Retina (tissue), 1 donor: ENCODE results near the gene MYL2.
A peak's percentile ranks its signal among the peaks of the same experiment; 100 is the strongest.
"Not testable (repeated sequence)": the region's sequence is repeated elsewhere in the genome, so short reads cannot be mapped to it uniquely, and the experiment has no call there.

Source experiments
- DNase-seq: peaks from one replicate; pipeline ENCODE4 v3.0.0-alpha.2; 2016

The MYL2 gene, protein sequence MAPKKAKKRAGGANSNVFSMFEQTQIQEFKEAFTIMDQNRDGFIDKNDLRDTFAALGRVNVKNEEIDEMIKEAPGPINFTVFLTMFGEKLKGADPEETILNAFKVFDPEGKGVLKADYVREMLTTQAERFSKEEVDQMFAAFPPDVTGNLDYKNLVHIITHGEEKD

DNA sequence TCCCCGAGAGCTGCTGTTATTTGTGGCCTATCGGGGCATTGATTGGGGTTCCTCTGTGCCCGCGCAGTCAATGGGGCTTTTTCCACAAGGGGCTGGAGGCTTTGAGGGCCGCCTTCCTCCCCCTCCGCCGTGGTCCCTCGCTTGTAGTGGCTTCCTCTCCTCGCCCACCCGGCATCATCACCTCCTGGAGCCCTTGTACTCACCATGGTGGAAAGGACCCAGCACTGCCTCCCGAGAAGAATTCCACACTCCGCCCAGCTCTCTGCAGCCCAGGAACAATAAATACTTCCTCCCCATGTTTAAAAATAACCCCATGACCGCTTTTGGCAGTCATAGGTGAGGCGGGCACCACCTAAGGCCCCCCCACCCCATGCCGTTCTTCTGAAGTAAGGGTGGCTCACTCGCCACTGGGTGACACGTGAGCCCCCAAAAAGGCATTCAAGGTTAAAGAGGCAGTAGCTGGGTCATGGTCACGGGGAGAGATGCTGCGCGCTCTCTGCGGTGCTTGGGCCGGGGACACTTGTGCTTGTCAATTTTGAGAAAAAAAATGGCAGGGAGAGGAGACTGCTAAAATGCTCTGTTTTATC lies at the start of gene MYL2:
MYL2 (minus strand) TSS at position 256 of the 587 bp plus-strand sequence; CDS start at position 206, 50 bp downstream.
- DNase-seq: no peak

DNA sequence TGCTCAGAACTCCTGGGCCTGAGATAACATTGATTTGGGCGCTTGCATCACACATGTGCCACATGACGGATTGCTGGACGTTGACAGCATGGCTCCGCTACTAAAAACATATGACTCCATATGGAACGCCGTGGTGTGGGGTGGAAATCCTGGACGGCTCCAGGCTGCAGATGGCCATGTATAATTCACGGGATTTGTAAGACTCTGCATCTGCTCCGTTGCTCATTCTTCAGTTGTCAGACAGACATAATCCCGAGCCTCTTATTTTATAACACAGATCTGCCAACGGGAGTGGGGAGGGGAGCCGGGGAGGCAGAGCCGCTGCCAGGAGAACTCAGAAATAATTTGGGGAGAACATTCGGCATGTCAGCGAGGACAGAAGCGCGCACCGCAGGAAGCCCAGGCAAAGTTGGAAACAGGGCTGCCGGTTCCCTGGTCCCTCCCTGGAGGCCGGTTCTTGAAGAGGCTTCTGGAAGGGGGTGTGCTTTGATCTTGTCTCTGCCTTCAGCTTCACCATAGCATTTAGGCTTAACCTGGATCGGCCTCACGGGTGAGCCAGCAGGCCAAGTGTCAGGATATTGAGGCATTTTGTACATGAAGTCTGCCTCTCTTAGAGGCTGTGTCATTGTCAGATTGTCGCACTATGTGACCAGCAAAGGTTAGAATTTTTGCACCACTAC lies 45.8 kb upstream of the MYL2 start:
- peak; percentile 55 for DNase-seq

DNA sequence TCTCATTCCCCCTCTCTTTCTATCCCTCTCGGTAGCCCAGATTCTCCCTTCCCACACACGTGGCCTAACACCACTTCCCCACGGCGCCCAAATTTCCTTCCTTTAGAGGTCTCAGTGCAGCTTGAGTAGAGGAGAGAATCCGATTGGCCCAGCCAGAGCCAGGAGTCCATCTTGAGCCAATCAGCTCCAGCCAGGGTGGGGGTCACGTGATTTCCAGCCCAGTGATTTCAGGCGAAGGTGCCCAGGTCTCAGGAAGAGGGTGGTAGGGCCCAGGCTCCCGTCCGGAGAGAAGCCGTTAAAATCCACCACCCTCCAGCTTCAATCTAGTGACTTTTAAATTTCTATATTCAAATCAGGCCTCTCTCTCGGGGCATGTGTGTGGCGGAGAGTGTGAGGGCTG lies 45.2 kb upstream of the MYL2 start:
- no peak for DNase-seq

DNA sequence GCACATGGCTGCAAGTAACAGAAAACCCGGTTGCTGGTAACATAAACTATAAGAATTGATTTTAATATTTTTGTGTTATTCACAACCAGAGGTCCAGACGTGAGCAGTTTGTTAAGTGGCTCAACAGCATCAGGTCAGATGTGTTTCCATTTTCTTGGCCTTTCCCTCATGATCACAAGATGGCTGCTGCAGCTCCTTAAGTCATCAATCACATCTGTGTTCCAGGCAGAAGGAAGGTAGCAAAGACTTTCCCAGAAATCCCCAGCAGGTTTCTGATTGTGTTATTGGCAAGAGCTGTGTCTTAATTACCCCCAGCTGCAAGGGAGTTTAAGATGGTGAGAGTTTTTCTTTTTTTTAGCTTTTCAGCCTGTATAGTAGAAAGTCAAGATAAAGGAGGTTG lies 40.4 kb upstream of the MYL2 start:
- DNase-seq: no peak

DNA sequence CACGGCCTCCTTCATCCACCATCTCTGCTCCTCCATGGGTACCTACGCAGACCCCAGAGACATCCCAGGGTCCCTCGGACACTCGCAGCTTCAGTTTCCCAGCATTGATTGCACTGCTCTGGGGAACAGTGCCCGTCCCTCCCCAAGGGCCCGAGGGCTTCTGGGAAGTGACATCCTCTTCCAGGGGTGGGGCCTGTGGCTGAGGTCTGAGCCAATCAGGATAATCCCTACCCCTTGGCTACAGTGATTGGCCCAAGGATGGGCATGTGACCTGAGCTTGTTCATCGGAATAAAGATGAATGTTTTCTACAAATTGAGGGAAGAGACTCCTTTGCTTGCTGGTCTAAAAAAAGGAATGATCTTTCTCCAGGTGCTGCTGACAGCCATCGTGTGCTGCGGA lies 37.3 kb upstream of the MYL2 start:
- no peak for DNase-seq

DNA sequence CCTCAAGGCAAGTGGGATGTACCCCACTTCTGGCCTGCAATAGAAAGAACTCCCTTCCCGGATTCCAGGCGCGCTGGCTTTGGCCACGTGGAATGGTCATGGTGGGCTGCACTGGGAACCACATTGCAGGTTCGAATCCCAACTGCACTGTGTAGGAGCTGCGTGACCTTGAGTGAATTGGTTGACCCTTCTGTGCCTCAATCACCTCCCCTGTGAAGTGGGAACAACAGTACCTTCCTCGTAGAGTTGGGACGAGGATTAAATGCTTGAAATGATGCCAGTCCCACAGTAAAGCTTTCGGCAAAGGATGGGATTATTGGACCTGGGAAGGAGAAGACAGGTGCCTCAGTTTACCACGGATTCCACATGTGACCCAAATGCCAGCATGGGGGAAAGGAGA lies 36.8 kb upstream of the MYL2 start:
- DNase-seq: no peak

DNA sequence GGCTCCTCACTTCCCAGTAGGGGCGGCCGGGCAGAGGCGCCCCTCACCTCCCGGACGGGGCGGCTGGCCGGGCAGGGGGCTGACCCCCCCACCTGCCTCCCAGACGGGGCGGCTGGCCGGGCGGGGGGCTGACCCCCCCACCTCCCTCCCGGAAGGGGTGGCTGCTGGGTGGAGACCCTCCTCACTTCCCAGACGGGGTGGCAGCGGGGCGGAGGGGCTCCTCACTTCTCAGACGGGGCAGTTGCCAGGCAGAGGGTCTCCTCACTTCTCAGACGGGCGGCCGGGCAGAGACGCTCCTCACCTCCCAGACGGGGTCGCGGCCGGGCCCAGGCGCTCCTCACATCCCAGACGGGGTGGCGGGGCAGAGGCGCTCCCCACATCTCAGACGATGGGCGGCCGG lies 30.5 kb upstream of the MYL2 start:
- DNase-seq: not testable (repeated sequence)

DNA sequence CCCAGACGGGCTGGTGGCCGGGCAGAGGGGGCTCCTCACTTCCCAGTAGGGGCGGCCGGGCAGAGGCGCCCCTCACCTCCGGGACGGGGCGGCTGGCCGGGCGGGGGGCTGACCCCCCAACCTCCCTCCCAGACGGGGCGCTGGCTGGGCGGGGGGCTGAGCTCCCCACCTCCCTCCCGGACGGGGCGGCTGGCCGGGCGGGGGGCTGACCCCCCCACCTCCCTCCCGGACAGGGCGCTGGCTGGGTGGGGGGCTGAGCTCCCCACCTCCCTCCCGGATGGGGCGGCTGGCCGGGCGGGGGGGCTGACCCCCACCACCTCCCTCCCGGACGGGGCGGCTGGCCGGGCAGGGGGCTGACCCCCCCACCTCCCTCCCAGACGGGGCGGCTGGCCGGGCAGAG lies 30.1 kb upstream of the MYL2 start:
- not testable (repeated sequence) for DNase-seq

DNA sequence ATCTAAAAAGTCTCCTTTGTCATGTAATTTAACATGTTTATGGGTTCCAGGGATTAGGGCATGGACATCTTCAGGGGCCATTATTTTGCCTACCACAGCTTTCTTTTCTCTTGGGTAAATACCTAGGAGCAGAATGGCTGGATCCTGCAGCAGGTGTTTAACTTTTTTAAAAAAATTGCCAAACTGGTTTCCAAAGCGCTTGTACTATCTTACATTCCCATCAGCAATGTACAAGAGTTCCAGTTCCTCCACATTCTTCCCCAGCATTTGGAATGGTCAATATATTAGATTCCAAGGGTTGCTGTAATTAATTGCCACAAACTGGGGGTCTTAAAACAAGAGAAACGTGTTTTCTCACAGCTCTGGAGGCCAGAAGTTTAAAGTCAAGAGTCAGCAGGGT lies 27.7 kb upstream of the MYL2 start:
- no peak for DNase-seq

DNA sequence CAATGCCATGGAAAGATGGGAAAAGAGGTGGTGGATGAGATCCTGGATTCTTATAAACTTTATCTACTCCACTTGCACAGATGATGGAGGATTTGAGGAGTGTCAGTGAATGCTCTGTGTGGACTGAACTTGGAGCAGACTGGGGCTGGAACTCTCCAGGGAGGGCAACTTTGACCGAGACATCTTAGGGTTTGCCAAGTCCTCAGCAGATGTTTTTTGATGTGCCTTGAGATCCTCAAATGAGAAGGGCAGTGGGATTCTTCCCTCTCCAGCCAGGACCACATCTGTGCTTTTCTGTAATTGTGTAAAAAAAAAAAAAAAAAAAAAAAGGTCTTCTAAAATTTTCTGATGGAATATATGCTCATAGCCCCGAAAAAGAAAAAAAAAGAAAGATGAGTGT lies 23.0 kb upstream of the MYL2 start:
- DNase-seq: no peak

DNA sequence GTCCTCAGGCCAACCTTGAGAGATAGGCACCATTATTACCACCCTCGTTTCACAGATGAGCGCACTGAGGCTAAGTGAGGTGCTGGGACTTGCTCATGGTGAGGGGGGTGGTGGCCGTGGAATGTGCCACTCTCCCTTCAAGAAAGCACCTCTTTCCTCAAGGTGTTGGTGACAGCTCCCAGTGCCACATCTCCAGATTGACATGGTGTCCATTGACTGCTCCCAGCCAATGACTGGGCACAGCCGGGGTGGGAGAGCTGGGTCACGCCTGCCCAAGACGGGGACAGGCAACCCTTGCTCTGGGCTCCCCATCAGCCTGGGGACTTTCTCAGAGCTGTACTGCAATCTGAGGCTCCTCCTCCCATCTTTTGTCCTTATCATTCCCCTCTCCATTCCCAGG lies 21.0 kb upstream of the MYL2 start:
- no peak for DNase-seq

DNA sequence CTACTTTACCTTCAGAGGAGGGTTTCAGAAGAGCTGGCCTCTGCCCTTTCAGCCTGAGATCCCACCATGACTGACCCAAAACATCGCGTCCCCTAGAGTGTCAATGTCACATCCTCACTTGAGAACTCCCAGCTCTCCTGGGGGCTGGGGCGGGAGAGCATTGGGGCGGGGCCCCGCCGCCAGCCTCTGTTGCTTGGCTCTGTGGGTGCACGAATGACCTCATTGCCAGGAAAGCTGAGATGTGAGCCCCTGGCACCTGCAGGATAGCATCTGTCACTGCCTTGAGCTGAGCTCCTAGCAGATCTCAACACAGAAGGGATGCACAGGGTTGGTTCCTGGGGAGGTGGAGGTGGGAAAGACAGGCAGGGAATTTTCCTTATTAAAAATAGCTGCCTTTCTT lies 20.6 kb upstream of the MYL2 start:
- DNase-seq: no peak

DNA sequence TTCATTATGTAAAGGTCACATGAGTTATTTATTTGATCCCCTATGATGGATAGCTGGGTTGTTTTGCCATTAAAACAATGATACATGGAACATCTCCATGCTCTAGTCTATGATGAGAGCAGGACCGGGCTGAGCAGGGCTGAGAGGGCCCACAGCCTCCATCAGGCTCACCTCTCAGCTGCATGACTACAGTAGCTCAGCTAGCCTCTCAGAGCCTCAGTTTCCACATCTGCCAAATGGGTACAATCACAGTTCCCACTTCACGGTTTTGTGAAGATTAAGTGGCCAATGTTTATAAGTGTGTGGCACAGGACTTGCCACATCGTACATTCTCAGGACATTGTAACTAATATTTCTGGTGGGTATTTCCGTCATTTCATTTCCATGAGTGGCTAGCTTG lies 19.9 kb upstream of the MYL2 start:
- no peak for DNase-seq

DNA sequence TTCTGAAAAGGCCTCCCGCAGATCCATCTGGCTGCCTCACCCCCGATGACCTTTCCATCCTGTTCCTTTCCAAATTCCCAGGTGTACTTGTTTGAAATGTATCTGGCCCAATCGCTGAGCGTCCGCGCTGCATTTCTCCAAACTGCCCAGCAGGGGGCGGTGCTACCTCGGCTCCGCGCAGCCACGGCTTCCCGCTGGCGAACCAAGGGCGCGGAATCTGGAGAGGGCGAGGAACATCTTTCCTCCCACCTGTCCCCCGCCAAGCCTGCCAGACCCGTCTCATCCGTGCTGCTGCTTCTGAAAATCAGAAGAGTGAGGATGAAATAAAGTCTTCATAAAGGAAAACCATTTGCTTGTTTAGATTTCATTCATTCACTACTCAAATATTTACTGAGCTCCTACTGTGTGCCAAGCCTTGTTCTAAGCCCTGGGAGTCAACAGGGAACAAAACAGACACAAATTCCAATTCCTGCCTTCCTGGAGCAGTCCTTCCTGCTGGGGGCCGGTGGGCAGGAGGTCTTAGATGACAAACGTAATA lies 16.8 kb upstream of the MYL2 start:
- DNase-seq: peak; percentile 90

DNA sequence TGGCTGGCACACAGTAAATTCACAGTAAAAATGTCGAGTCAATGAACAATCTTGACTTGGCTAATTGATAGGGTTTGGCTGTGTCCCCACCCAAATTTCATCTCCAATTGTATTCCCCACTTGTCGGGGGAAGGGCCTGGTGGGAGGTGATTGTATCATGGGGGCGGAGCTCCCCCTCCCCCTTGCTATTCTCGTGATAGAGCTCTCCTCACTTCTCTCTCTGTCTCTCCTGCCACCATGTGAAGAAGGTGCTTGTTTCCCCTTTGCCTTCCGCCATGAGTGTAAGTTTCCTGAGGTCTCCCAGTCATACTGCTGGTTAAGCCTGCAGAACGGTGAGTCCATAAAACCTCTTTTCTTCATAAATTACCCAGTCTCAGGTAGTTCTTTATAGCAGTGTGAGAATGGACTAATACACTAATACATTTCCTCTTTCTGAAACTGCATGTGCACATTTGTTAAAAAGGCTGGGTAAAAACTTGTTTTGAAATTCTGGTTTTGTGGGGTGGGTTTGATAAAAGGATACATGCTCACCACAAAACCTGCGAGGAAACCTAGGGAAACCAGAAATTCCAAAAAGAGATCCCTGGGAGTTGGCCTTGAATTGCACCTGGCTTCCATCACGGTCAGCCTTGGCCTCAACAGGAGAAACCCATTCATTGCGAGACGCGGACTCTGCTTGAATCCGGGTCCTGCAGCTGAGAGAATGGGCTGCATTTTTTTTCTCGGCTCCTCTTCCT lies 16.2 kb upstream of the MYL2 start:
- DNase-seq: no peak

DNA sequence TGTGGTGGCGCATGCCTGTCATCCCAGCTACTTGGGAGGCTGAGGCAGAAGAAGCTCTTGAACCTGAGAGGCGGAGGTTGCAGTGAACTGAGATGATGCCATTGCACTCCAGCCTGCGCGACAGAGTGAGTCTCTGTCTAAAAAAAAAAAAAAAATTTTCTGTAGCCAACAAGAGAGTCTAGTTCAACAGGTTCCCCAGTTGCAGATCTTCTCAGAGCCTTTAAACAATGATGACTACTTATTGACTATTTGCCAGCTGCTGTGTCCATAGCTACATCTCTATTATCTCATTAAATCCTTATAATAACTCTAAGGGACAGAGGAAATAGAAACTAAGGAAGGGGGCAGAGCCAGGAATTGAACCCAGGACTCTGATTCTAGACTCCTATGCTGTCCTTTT lies 15.2 kb upstream of the MYL2 start:
- DNase-seq: no peak

DNA sequence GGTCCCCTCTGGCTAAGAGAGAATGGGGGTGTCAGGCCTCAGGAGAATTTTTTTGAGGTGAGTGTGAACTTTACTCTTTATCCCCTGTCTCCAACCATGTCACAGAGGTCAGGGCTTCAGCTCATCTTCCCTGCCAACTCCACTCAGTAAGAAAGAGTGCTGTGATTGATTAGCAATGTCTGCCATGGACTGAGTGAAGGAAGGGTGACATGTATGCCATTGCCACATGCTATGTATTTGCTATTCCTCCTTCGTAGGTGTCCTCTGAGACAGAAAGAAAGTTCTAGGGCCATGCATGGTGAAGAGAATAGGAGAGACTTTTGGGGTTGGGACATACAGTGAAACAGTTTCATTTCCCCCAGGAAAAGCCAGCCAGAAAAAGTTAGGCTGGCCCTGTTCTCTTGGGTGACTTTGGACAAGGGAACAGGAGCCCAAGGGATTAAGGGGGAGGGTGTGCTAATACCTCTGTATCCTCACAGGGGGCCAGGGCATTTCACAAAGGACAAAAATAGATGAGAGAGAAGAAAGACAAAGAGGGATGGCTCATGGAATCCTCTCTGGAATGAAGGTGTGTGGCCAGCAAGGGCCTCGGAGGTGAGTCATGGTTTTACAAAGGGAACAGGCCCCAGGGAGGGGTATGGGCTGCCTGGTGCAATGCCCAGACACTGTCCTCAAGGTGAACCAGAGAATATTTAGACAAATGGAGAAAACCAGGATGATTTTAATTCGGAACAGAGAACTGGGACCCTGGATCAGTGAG lies 13.9 kb upstream of the MYL2 start:
- no peak for DNase-seq

DNA sequence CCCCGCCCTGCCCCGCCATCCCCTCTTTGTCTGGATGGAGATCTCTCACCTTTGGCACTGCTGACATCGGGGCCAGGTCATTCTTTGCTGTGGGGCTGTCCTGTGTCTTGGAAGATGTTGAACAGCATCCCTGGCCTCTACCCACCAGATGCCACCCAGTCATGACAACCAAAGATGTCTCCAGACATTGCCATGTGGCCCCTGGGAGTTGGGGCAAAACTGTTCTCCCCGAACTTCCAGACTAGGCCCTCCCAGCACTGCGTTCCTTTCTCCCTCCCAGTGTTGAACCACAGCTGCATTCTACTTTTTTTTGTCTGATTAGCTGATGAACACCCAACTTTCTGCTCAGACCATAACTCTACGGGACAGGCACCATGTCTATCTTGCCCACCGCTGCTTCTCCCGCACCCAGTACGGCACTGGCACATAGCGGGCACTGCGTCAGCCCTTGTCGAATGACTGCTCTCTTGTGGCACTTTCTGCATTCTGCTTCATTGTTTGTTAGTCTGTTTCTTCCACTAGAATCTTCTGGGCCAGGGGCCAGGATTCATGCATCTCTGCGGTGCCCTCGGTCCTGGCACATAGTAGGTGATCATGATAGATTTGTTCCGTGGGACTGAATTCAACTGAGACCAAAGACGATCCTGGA lies 13.1 kb upstream of the MYL2 start:
- DNase-seq: no peak

DNA sequence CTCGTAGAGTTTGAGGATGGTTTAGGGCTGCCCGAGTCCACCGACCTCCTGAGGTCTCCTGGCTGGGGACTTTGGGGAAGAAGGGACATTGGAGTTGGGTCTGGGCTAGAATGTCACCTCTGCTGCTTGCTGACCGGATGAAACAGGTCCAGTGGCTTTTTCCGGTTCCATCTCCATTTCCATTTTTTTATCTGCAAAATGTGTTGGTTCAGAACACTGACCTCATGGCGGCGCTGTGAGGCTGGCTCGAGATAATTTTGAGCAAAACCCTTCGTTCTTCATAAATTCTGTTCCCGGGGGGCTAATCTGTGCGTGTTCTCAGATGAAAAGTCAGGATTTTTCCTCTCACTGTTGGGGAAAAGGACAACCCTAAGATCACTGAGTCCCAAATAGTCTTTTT lies 11.7 kb upstream of the MYL2 start:
- no peak for DNase-seq

DNA sequence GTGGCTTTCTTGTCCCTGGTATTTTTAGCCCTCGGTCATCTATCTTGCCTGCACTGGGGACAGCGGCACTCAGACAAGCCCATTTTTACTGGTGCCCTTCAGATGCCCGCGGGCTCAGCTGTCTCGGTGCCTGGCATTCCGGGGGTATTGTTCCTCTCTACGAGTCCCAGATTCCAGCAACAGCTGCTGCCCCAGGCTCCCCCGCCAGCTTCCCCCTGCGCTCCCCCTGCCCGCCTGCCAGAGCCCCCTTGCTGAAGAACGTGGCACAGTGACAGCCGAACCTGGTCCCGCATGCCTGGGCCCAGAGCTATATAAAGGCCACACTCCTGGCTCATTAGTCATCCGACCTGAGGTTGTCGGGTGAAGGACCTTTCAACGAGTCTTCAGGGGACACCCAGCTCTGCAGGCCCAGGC lies 10.9 kb upstream of the MYL2 start:
- DNase-seq: no peak

DNA sequence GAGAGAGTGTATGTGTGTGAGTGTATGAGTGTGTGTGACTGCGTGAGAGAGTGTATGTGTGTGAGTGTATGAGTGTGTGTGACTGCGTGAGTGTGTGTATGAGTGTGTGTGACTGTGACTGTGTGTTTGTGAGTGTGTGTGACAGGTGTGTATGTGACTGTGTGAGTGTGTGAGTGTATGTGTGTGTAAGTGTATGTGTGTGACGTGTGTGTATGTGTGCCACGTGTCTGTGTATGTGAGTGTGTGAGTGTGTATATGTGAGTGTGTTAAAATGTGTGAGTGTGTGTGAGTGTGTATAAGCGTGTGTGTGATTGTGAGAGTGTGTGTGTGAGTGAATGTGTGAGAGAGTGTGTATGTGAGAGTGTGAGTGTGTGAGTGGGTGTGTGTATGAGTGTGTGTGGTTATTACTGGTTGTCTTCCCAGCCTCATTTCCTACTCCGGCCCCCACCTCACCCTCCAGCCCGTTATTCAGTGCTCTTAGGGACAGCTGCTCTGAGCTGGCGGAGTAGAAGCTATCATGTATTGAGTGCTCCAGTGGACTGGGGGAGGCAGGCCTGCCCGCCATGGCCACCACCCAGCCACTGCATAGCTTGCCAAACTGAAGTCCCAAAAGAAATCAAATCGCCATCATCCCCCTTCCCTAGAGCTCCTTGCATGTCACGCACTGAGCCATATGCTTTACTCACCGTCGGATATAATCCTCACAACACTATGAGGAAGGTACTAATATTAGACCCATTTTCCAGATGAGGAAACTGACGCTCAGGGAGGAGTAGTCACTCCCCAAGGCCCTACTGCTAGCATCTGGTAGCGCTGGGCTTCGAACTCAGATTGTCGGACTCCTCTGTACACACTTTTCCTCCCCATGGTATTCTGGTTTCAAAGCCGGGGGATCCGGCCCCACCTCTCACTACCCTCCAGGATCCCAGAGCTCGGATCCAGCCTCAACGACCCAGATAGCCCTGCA lies 10.3 kb upstream of the MYL2 start:
- no peak for DNase-seq
